ENCODE data around the gene MYO15B. TPM values are rescaled to one million over a fixed set of nuclear protein-coding genes. Genes with fewer than 3 reads are reported as not detected.

The MYO15B gene
- total and polyA plus RNA-seq, 2 of the 13 experiments (the other 11 are each of a cell fraction or from before 2014, with no cell fraction given) = 2.8 to 8.1 TPM

DNA sequence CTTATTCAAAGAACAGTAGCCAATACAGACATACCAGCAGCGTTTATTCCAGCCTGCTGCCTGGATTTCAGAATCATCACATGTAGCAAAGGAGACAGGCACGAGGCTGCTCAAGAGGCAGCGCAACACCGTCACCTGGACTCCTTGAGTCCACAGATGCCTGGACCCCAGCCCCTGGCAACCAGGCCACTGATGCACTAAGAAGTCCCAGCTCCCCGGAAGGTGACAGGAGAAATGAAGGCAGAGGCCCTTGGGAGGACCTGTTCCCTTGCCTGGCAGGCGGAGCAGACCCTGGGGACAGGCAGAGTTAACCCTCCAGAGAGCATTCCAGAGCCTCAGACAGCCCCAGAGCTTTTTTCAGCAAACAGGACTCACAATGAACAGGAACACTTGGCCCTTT lies 62.1 kb downstream of the MYO15B start:
- H3K27ac ChIP-seq (ENCODE audit: extremely low read length, insufficient read depth, low read length) = no peak overlapping the region
- H3K4me1 ChIP-seq (ENCODE audit: insufficient read depth, low read length) = peaks cover 29% of the 10 kb centered on the region
- FAIRE-seq = no peak
- peaks cover 6% of the 10 kb centered on the region for H3K79me2 ChIP-seq (ENCODE audit: insufficient read depth, low read length)
- no peaks in the 10 kb centered on the region for H3K27me3 ChIP-seq (ENCODE audit: control insufficient read depth in 1 of 2, insufficient read depth in 2 of 2, low read length in 2 of 2)
- no TSS peak for BruUV-seq (replicated peaks)
- ChIA-PET CTCF (ENCODE audit: low intra/inter-chr PET ratio, low total read pairs) (interaction anchor here (1.1 kb wide), 1 partner anchor 16 kb away, joined by 3 read pairs; the partner anchor contains the start of gene SMIM5), POLR2A (no interaction called here)
- TF ChIP-seq ZNF274 (CRISPR knock-in tag; IDR thresholded peaks at IDR 0.05) = no peak
- WGBS (ENCODE audit: low lambda C conversion rate) = 100% methylated on average over 5 of the region's 6 CpGs
- no peak for DNase-seq (ENCODE audit: low spot score)
- in situ Hi-C loops (cut with HindIII; ENCODE audit: extremely low pct_ligation_motif_present, low pct_unique_long_range_greater_than_20kb) = no loop called here
- no peak overlapping the region for H3K4me2 ChIP-seq (ENCODE audit: low read depth, low read length)
- no peak overlapping the region for H2AFZ ChIP-seq (ENCODE audit: low read length)
- no peak overlapping the region for H3K4me3 ChIP-seq (replicated peaks in 1 of 3; ENCODE audit: insufficient read depth in 1 of 3, low read depth in 2 of 3, low read length in 3 of 3)
- H3K36me3 ChIP-seq (replicated peaks in 1 of 2; ENCODE audit: control insufficient read depth in 1 of 2, insufficient read depth in 2 of 2, low read length in 2 of 2) = peaks cover 16 to 38% of the 10 kb centered on the region in 2 experiments
- no peaks in the 10 kb centered on the region for H4K20me1 ChIP-seq (ENCODE audit: insufficient read depth, low read length)
- intact Hi-C loops (cut with micrococcal nuclease; ENCODE audit: unreplicated experiment) = no loop called here
- H3K9ac ChIP-seq (ENCODE audit: insufficient read depth, low read depth, low read length) = no peak overlapping the region
- ATAC-seq = no peak
- no peaks in the 10 kb centered on the region for H3K9me3 ChIP-seq (ENCODE audit: low read length)

DNA sequence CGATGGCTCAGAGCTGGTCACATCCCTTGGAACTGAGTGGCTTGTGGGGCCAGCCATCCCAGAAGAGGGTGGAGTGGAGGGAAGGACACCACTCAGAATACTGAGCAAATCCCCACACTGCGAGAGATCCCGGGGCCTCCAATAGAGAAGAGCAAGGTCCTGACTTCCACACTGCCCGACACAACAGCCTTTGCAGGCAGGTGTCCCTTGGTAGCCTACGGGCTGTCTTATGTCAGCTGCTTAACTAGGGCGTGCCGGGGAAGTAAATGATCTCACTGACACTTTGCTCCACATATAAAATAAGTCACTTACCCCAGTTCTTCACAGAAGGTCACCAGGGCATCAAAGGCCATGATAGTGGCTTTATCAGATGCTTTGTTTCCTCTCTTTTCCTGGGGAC lies 63.3 kb downstream of the MYO15B start:
- 99% methylated on average over 7 of the region's 7 CpGs for WGBS (ENCODE audit: low lambda C conversion rate)
- DNase-seq (ENCODE audit: low spot score) (no peak), FAIRE-seq (no peak), ATAC-seq (no peak)
- POLR2A ChIA-PET = interaction anchor here (1.1 kb wide), 1 partner anchor 17 kb away, joined by 3 read pairs; the partner anchor contains the start of gene SMIM5
- Histone ChIP-seq H3K4me1 (ENCODE audit: insufficient read depth, low read length) (peaks cover 21% of the 10 kb centered on the region), H2AFZ (ENCODE audit: low read length) (no peak overlapping the region), H3K9me3 (ENCODE audit: low read length) (no peaks in the 10 kb centered on the region), H3K27ac (ENCODE audit: extremely low read length, insufficient read depth, low read length) (no peak overlapping the region), H3K36me3 (replicated peaks in 1 of 2; ENCODE audit: control insufficient read depth in 1 of 2, insufficient read depth in 2 of 2, low read length in 2 of 2) (peaks cover 18 to 38% of the 10 kb centered on the region in 2 experiments), H3K9ac (ENCODE audit: insufficient read depth, low read depth, low read length) (no peak overlapping the region), H3K4me2 (ENCODE audit: low read depth, low read length) (no peak overlapping the region), H3K79me2 (ENCODE audit: insufficient read depth, low read length) (no peaks in the 10 kb centered on the region), H4K20me1 (ENCODE audit: insufficient read depth, low read length) (no peaks in the 10 kb centered on the region), H3K27me3 (ENCODE audit: control insufficient read depth in 1 of 2, insufficient read depth in 2 of 2, low read length in 2 of 2) (no peaks in the 10 kb centered on the region), H3K4me3 (replicated peaks in 1 of 3; ENCODE audit: insufficient read depth in 1 of 3, low read depth in 2 of 3, low read length in 3 of 3) (no peak overlapping the region)
- in situ Hi-C loops (cut with HindIII; ENCODE audit: extremely low pct_ligation_motif_present, low pct_unique_long_range_greater_than_20kb) (no loop called here), intact Hi-C loops (cut with micrococcal nuclease; ENCODE audit: unreplicated experiment) (no loop called here)
- TF ChIP-seq MAZ (IDR thresholded peaks at IDR 0.05; ENCODE audit: borderline replicate concordance, low read depth, low read length) (no peak), MAZ (CRISPR knock-in tag; IDR thresholded peaks at IDR 0.05; ENCODE audit: low read depth) (no peak), EHMT2 (IDR thresholded peaks at IDR 0.05; ENCODE audit: borderline replicate concordance, low read depth, low read length) (no peak), CEBPG (CRISPR knock-in tag; IDR thresholded peaks at IDR 0.05) (no peak), ZNF841 (CRISPR knock-in tag; IDR thresholded peaks at IDR 0.05; ENCODE audit: borderline replicate concordance) (no peak), ZNF550 (CRISPR knock-in tag; IDR thresholded peaks at IDR 0.05; ENCODE audit: borderline replicate concordance) (no peak), NR2F1 (CRISPR knock-in tag; IDR thresholded peaks at IDR 0.05) (no peak)
- no TSS peak for BruUV-seq (replicated peaks)
- CTCF ChIA-PET (ENCODE audit: low intra/inter-chr PET ratio, low total read pairs) = no interaction called here

Measured in HepG2 (cell line).